Activated CD4-positive, alpha-beta T cell treated with anti-CD3 and anti-CD28 coated beads for 4 hours (primary cell): Measurements from ENCODE around the gene ADAM12.
"Not testable (repeated sequence)": the region's sequence is repeated elsewhere in the genome, so short reads cannot be mapped to it uniquely, and the experiment has no call there.

Experiments used
- DNase-seq, 2 donors: peaks; one replicate each; pipeline ENCODE4 v3.0.0-alpha.2; 2020

Gene ADAM12

GRCh38 chr10:126259760-126260479 is 128.4 kb downstream of the ADAM12 start:
- no peak for DNase-seq

GRCh38 chr10:126256864-126257263 is 131.4 kb downstream of the ADAM12 start:
- no peak for DNase-seq

- DNase-seq = no peak
Measured at GRCh38 chr10:126255313-126255712, 133.0 kb downstream of the ADAM12 start.

GRCh38 chr10:126253611-126253998 is 134.7 kb downstream of the ADAM12 start:
- no peak for DNase-seq

- DNase-seq = no peak
Measured at GRCh38 chr10:126252884-126253610, 135.2 kb downstream of the ADAM12 start.

- no peak for DNase-seq
Measured at GRCh38 chr10:126251778-126252407, 136.4 kb downstream of the ADAM12 start.

- DNase-seq = no peak
Measured at GRCh38 chr10:126250527-126251310, 137.6 kb downstream of the ADAM12 start.

GRCh38 chr10:126250045-126250444 is 138.2 kb downstream of the ADAM12 start:
- no peak for DNase-seq

GRCh38 chr10:126247446-126247975 is 140.8 kb downstream of the ADAM12 start:
- no peak for DNase-seq

- not testable (repeated sequence) for DNase-seq
Measured at GRCh38 chr10:126246396-126246795, 141.9 kb downstream of the ADAM12 start.

GRCh38 chr10:126245501-126245900 is 142.8 kb downstream of the ADAM12 start:
- no peak for DNase-seq

GRCh38 chr10:126243971-126244370 is 144.3 kb downstream of the ADAM12 start:
- no peak for DNase-seq

GRCh38 chr10:126243306-126243705 is 145.0 kb downstream of the ADAM12 start:
- DNase-seq = no peak

GRCh38 chr10:126242397-126243260 is 145.6 kb downstream of the ADAM12 start:
- DNase-seq = no peak

- no peak for DNase-seq
Measured at GRCh38 chr10:126240483-126240882, 147.8 kb downstream of the ADAM12 start.

- no peak for DNase-seq
Measured at GRCh38 chr10:126239844-126240243, 148.4 kb downstream of the ADAM12 start.

- DNase-seq = no peak
Measured at GRCh38 chr10:126235979-126236851, 152.1 kb downstream of the ADAM12 start.

GRCh38 chr10:126235091-126235978 is 152.9 kb downstream of the ADAM12 start:
- no peak for DNase-seq

- no peak for DNase-seq
Measured at GRCh38 chr10:126234630-126235029, 153.6 kb downstream of the ADAM12 start.
